Endodermal cell (in vitro differentiated cells): ENCODE data around the gene BDH2. TPM values are rescaled to one million over a fixed set of nuclear protein-coding genes. Genes with fewer than 3 reads are reported as not detected.

Experiments used
- DNase-seq: peaks from one replicate; pipeline ENCODE4 v3.0.0-alpha.2; 2017
- H3K27ac ChIP-seq: 2 replicates; pipeline ENCODE4 v1.5.1; 2013; ENCODE audit warnings: mild to moderate bottlenecking, low read depth, low read length, moderate library complexity
- H3K27me3 ChIP-seq: 2 replicates; pipeline ENCODE4 v1.6.1; 2013; ENCODE audit warnings: mild to moderate bottlenecking, low read length, moderate library complexity; ENCODE audit not compliant: insufficient read depth, control insufficient read depth, poor library complexity, severe bottlenecking
- H3K36me3 ChIP-seq: 2 replicates; pipeline ENCODE4 v1.7.0; 2013; ENCODE audit warnings: mild to moderate bottlenecking, low read length, moderate library complexity; ENCODE audit not compliant: control insufficient read depth, insufficient read depth
- H3K4me1 ChIP-seq: one replicate; pipeline ENCODE4 v1.7.0; 2013; ENCODE audit warnings: low read length; ENCODE audit not compliant: control insufficient read depth, insufficient read depth
- H3K4me3 ChIP-seq: 2 replicates; pipeline ENCODE4 v1.5.1; 2013; ENCODE audit warnings: mild to moderate bottlenecking, low read length, moderate library complexity
- H3K9ac ChIP-seq: 2 replicates; pipeline ENCODE4 v1.6.1; 2013; ENCODE audit warnings: mild to moderate bottlenecking, low read length, moderate library complexity; ENCODE audit not compliant: poor library complexity, severe bottlenecking; ENCODE audit errors: extremely low read depth
- H3K9me3 ChIP-seq: 2 replicates; pipeline ENCODE4 v1.6.1; 2013; ENCODE audit warnings: mild to moderate bottlenecking, low read length, moderate library complexity; ENCODE audit not compliant: control insufficient read depth
- H3K27ac Mint-ChIP-seq: 2 replicates; pipeline ENCODE4 v1.8.0; 2020; ENCODE audit warnings: mixed read lengths
- H3K27me3 Mint-ChIP-seq: 2 replicates; pipeline ENCODE4 v1.8.0; 2021; ENCODE audit warnings: mild to moderate bottlenecking, mixed read lengths; ENCODE audit not compliant: insufficient read depth
- H3K36me3 Mint-ChIP-seq: 2 replicates; pipeline ENCODE4 v1.8.0; 2020; ENCODE audit warnings: low read depth, mixed read lengths
- H3K4me1 Mint-ChIP-seq: 2 replicates; pipeline ENCODE4 v1.8.0; 2020; ENCODE audit warnings: mixed read lengths
- H3K4me3 Mint-ChIP-seq: 2 replicates; pipeline ENCODE4 v1.8.0; 2020; ENCODE audit warnings: mild to moderate bottlenecking, moderate library complexity, mixed read lengths
- H3K9me3 Mint-ChIP-seq: 2 replicates; pipeline ENCODE4 v1.8.0; 2020; ENCODE audit warnings: mild to moderate bottlenecking, mixed read lengths
- CTCF ChIP-seq: fragments of 200-600 bp; sonication (generic); conservative IDR thresholded peaks from 2 replicates; pipeline ENCODE4 v1.5.0; 2021; ENCODE audit warnings: antibody characterized with exemption, mild to moderate bottlenecking
- WGBS, 2 experiments: methylation state at CpG; one replicate each; pipeline versions ENCODE4 v1.1.5 to v1.1.7; 2013; ENCODE audit warnings: missing lambda C conversion rate in 2 of 2, mixed read lengths in 1 of 2; ENCODE audit not compliant: insufficient coverage in 1 of 2, insufficient read length in 1 of 2; 5-methylcytosine and 5-hydroxymethylcytosine counted together
- total RNA-seq, 2 donors: library from RNA; stranded (reverse); fragmentation: NEBNext Ultra II Directional in 1 of 2; extraction: Animal tissue kit (Norgen Biotek cat#: 25700) in 1 of 2; gene quantifications; 2 replicates in 1 of 2; 3 replicates in 1 of 2; pipeline ENCODE4 v1.2.1, GENCODE V29; 2021

Gene BDH2
- total RNA-seq, 2 donors from 2014 or later, result 36.1 to 46.4 TPM

- H3K36me3 Mint-ChIP-seq, result peaks cover 34% of the 10 kb centered on the region
- TF ChIP-seq CTCF, result no peak
Measured at GRCh38 chr4:103123114-103123513, 23.5 kb upstream of the BDH2 start.

GRCh38 chr4:103118166-103118565 is 18.5 kb upstream of the BDH2 start:
- Mint-ChIP-seq H3K9me3 (no peaks in the 10 kb centered on the region), H3K36me3 (peaks cover 33% of the 10 kb centered on the region), H3K4me1 (no peaks in the 10 kb centered on the region), H3K27me3 (no peaks in the 10 kb centered on the region), H3K27ac (no peak overlapping the region), H3K4me3 (no peak overlapping the region)
- TF ChIP-seq CTCF, result no peak
- WGBS, 2 experiments, result 92% methylated on average over 1 of the region's 1 CpG; no CpG with 5 or more reads in 1 of the 2 experiments
- Histone ChIP-seq H3K4me3 (no peak overlapping the region), H3K36me3 (peaks cover 43% of the 10 kb centered on the region), H3K4me1 (no peaks in the 10 kb centered on the region), H3K9ac (no peak overlapping the region), H3K27ac (no peak overlapping the region), H3K9me3 (no peaks in the 10 kb centered on the region), H3K27me3 (no peaks in the 10 kb centered on the region)
- no peak for DNase-seq

More at GRCh38 chr4:103123114-103123513, 23.5 kb upstream of the BDH2 start:
- DNase-seq, result no peak
- Histone ChIP-seq H3K27ac (no peak overlapping the region), H3K27me3 (no peaks in the 10 kb centered on the region), H3K9me3 (no peaks in the 10 kb centered on the region), H3K36me3 (peaks cover 39% of the 10 kb centered on the region), H3K4me1 (no peaks in the 10 kb centered on the region), H3K4me3 (no peak overlapping the region), H3K9ac (no peak overlapping the region)
- H3K4me3 Mint-ChIP-seq, result no peak overlapping the region
- H3K27me3 Mint-ChIP-seq, result no peaks in the 10 kb centered on the region
- no peaks in the 10 kb centered on the region for H3K4me1 Mint-ChIP-seq
- 94 to 100% methylated on average over 1 to 3 of the region's 3 CpGs for WGBS, 2 experiments
- H3K27ac Mint-ChIP-seq, result no peak overlapping the region
- no peaks in the 10 kb centered on the region for H3K9me3 Mint-ChIP-seq

GRCh38 chr4:103111598-103111997 is 12.0 kb upstream of the BDH2 start:
- no peak overlapping the region for H3K27ac Mint-ChIP-seq
- peaks cover 62% of the 10 kb centered on the region for H3K36me3 ChIP-seq
- H3K4me1 Mint-ChIP-seq, result no peaks in the 10 kb centered on the region
- H3K9ac ChIP-seq, result no peak overlapping the region
- H3K9me3 Mint-ChIP-seq, result no peaks in the 10 kb centered on the region
- H3K4me1 ChIP-seq, result no peaks in the 10 kb centered on the region
- DNase-seq, result no peak
- no peak overlapping the region for H3K4me3 ChIP-seq
- no peak overlapping the region for H3K27ac ChIP-seq
- no peaks in the 10 kb centered on the region for H3K9me3 ChIP-seq
- H3K27me3 ChIP-seq, result no peaks in the 10 kb centered on the region
- H3K27me3 Mint-ChIP-seq, result no peaks in the 10 kb centered on the region
- H3K36me3 Mint-ChIP-seq, result peaks cover 27% of the 10 kb centered on the region
- no peak overlapping the region for H3K4me3 Mint-ChIP-seq
- no peak for TF ChIP-seq CTCF
- WGBS, 2 experiments, result 88% methylated on average over 1 of the region's 4 CpGs; no CpG with 5 or more reads in 1 of the 2 experiments
